MCF 10A (cell line): ENCODE measurements around the gene OR4K2. TPM values are rescaled to one million over a fixed set of nuclear protein-coding genes. Genes with fewer than 3 reads are reported as not detected.
"Not testable (repeated sequence)": the region's sequence is repeated elsewhere in the genome, so short reads cannot be mapped to it uniquely, and the experiment has no call there.

Experiments used
- Bru-seq: library from RNA; stranded (reverse); fragments of 400-500 nt; gene quantifications from one replicate; lab custom pipeline; 2021; lab: Mats Ljungman, UMichigan
- BruChase-seq, 2 experiments: library from RNA; stranded (reverse); fragments of 400-500 nt; gene quantifications; one replicate each; lab custom pipeline; 2021; lab: Mats Ljungman, UMichigan
- BruUV-seq: library from RNA; stranded (reverse); fragments of 400-500 nt; replicated peaks from 2 replicates; lab custom pipeline; 2021; lab: Mats Ljungman, UMichigan
- CTCF ChIA-PET: fragments of 300-600 bp; sonication (Branson Sonifier 250); formaldehyde crosslinking; extraction: SDS; loops from one replicate; lab custom pipeline; 2021; ENCODE audit warnings: antibody characterized with exemption, inconsistent platforms; lab: Yijun Ruan, JAX
- POLR2A ChIA-PET: fragments of 300-600, 350-650 bp; sonication (Branson Sonifier 250); formaldehyde crosslinking; extraction: SDS; loops from one replicate; lab custom pipeline; 2020; ENCODE audit warnings: antibody characterized with exemption, inconsistent platforms; lab: Yijun Ruan, JAX
- DNase-seq: peaks from one replicate; pipeline ENCODE4 v3.0.0-alpha.2; 2018; ENCODE audit not compliant: unreplicated experiment
- H3K27ac Mint-ChIP-seq: one replicate; pipeline ENCODE4 v1.8.0; 2022; ENCODE audit warnings: mild to moderate bottlenecking, low read depth, mixed read lengths; ENCODE audit not compliant: unreplicated experiment
- H3K27me3 Mint-ChIP-seq: one replicate; pipeline ENCODE4 v1.8.0; 2022; ENCODE audit warnings: mixed read lengths; ENCODE audit not compliant: insufficient read depth, unreplicated experiment
- H3K36me3 Mint-ChIP-seq: one replicate; pipeline ENCODE4 v1.8.0; 2022; ENCODE audit warnings: mild to moderate bottlenecking, moderate library complexity, mixed read lengths; ENCODE audit not compliant: insufficient read depth, unreplicated experiment
- H3K4me1 Mint-ChIP-seq: one replicate; pipeline ENCODE4 v1.8.0; 2022; ENCODE audit warnings: mixed read lengths; ENCODE audit not compliant: insufficient read depth, unreplicated experiment
- H3K4me3 Mint-ChIP-seq: one replicate; pipeline ENCODE4 v1.8.0; 2022; ENCODE audit warnings: mild to moderate bottlenecking, moderate library complexity, mixed read lengths; ENCODE audit not compliant: unreplicated experiment
- H3K9me3 Mint-ChIP-seq: one replicate; pipeline ENCODE4 v1.8.0; 2022; ENCODE audit warnings: mixed read lengths; ENCODE audit not compliant: unreplicated experiment
- CTCF ChIP-seq: fragments of 200-600 bp; IDR thresholded peaks from one replicate; pipeline ENCODE4 v1.8.0; 2022; ENCODE audit warnings: antibody characterized with exemption, mild to moderate bottlenecking; ENCODE audit not compliant: unreplicated experiment
- intact Hi-C: fragments of 100-400 bp; cut with micrococcal nuclease; formaldehyde crosslinking; loops from 2 replicates; pipeline ENCODE4 v1.14.1; 2022
- long read RNA-seq: library from polyadenylated mRNA; stranded (forward); transcript quantifications from one replicate; pipeline ENCODE4 v2.0.0, GENCODE V29; 2022
- total RNA-seq: library from RNA; stranded (reverse); gene quantifications from 2 replicates; pipeline ENCODE4 v1.2.3, GENCODE V29; 2022

Gene OR4K2
- not detected in 2 replicates for total RNA-seq
- Bru-seq, nascent RNA, result not detected
- BruChase-seq, experiment 1, labeled RNA remaining after a 6-hour chase, result not detected
- not detected for BruChase-seq, experiment 2, labeled RNA remaining after a 2-hour chase
- long read RNA-seq, result 0 reads

DNA sequence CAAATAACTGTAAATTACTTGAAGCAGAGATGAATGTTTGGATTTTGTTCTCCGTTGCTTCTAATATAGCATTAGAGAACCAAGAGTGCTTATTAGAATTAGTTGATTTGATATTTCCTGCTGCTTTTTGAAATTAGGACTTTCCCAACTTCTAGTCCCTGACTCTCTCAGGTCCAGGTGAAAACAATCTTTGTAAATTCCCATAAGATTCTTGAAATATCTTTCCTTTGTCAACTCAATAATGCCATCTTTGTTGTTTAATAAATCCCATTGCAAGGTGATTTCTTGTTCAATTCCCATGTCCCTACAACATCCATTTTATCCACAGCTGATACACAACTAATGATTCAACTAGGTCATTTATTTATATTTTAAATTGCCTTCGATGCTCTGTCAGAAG lies at the start of gene OR4K2:
TSS of gene OR4K2 (plus strand) at position 301 of the 400 bp plus-strand sequence. CDS start 1,126 bp downstream, outside the sequence.
- DNase-seq, result no peak
- no peak for TF ChIP-seq CTCF
- H3K36me3 Mint-ChIP-seq, result no peaks in the 10 kb centered on the region
- CTCF ChIA-PET, result no interaction called here
- intact Hi-C loops, result no loop called here
- no TSS peak for BruUV-seq
- POLR2A ChIA-PET, result no interaction called here
- no peaks in the 10 kb centered on the region for H3K9me3 Mint-ChIP-seq
- no peaks in the 10 kb centered on the region for H3K4me1 Mint-ChIP-seq
- H3K27ac Mint-ChIP-seq, result no peak within 1 kb of the TSS
- peaks cover 11% of the 10 kb centered on the region for H3K27me3 Mint-ChIP-seq
- H3K4me3 Mint-ChIP-seq, result no peak within 1 kb of the TSS

GRCh38 chr14:19827626-19828244 lies 47.2 kb upstream of the OR4K2 start:
- H3K27ac Mint-ChIP-seq, H3K36me3 Mint-ChIP-seq, DNase-seq, POLR2A ChIA-PET, H3K4me1 Mint-ChIP-seq, BruUV-seq, H3K4me3 Mint-ChIP-seq, H3K27me3 Mint-ChIP-seq, H3K9me3 Mint-ChIP-seq, intact Hi-C loops: not testable (repeated sequence)
- CTCF ChIA-PET, result interaction anchor here (1.6 kb wide), 1 partner anchor 10 kb away, joined by 5 read pairs; no protein-coding TSS in a partner anchor

DNA sequence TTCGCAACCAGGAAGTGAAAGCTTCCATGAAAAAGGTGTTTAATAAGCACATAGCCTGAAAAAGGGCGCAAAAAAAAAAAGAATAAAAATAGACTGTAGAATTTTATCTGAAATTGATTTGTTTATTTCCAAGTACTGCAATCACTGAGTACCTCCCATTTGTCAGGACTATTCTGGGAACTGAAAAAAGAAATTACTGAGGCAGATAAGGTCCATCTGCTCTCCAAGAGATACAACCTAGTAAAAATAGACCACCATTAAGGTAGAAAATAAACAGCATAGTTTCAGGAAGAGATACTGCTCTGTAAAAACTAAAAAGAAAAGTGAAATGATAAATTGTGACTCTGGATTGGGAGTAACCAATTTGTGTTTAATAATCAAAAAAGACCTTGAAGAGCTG lies 46.6 kb upstream of the OR4K2 start:
- Mint-ChIP-seq H3K9me3 (peaks cover 3% of the 10 kb centered on the region), H3K27me3 (no peaks in the 10 kb centered on the region), H3K4me3 (no peak overlapping the region), H3K4me1 (no peaks in the 10 kb centered on the region), H3K36me3 (no peaks in the 10 kb centered on the region), H3K27ac (no peak overlapping the region)
- intact Hi-C loops, result no loop called here
- POLR2A ChIA-PET, result no interaction called here
- TF ChIP-seq CTCF, result no peak
- no peak for DNase-seq
- CTCF ChIA-PET, result no interaction called here
- BruUV-seq, result no TSS peak

GRCh38 chr14:19834203-19834848 lies 40.6 kb upstream of the OR4K2 start:
- H3K4me3 Mint-ChIP-seq, H3K27me3 Mint-ChIP-seq, intact Hi-C loops, POLR2A ChIA-PET, H3K4me1 Mint-ChIP-seq, H3K36me3 Mint-ChIP-seq, DNase-seq, CTCF ChIA-PET, H3K27ac Mint-ChIP-seq, BruUV-seq, H3K9me3 Mint-ChIP-seq: not testable (repeated sequence)

DNA sequence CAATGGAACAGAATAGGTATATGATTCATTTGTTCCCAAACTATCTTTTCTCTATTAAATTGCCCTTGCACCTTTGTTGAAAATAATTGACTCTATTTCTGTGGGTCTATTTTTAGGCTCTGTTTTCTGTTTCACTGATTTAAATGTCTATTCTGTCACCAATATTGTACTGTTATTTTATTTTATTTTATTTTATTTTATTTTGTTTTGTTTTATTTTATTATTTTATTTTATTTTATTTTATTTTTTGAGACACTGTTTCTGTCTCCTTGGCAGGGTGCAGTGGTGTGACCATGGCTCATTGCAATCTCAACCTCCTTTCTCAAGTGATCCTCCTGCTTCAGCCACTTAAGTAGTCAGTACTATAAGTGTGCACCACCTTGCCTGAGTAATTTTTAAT lies 36.5 kb upstream of the OR4K2 start:
- peaks cover 3% of the 10 kb centered on the region for H3K9me3 Mint-ChIP-seq
- TF ChIP-seq CTCF, result no peak
- no TSS peak for BruUV-seq
- POLR2A ChIA-PET, result no interaction called here
- CTCF ChIA-PET, result no interaction called here
- DNase-seq, result no peak
- no peak overlapping the region for H3K4me3 Mint-ChIP-seq
- H3K36me3 Mint-ChIP-seq, result no peaks in the 10 kb centered on the region
- no peak overlapping the region for H3K27ac Mint-ChIP-seq
- H3K27me3 Mint-ChIP-seq, result no peaks in the 10 kb centered on the region
- H3K4me1 Mint-ChIP-seq, result no peaks in the 10 kb centered on the region
- intact Hi-C loops, result no loop called here
